Ovary (tissue), 9 donors: ENCODE measurements around the gene CD247. TPM values are rescaled to one million over a fixed set of nuclear protein-coding genes. Genes with fewer than 3 reads are reported as not detected.

Experiments used
- DNase-seq, 5 donors: peaks; one replicate each; pipeline ENCODE4 v3.0.0-alpha.2; 2019 to 2020
- H3K27ac ChIP-seq, 2 donors: fragments of 200-600 bp; one replicate each; pipeline versions ENCODE4 v1.5.1 to v1.8.0; 2019 to 2022
- H3K27me3 ChIP-seq: fragments of 200-600 bp; one replicate; pipeline ENCODE4 v1.8.0; 2022
- H3K36me3 ChIP-seq: fragments of 200-600 bp; sonication (generic); one replicate; pipeline ENCODE4 v1.5.1; 2019
- H3K4me1 ChIP-seq: one replicate; pipeline ENCODE4 v1.8.1; 2013; ENCODE audit warnings: mild to moderate bottlenecking, moderate library complexity; ENCODE audit not compliant: insufficient read depth
- H3K4me3 ChIP-seq: fragments of 200-600 bp; sonication (generic); one replicate; pipeline ENCODE4 v1.5.1; 2017
- H3K9me3 ChIP-seq, 2 donors: fragments of 200-600 bp in 1 of 2; sonication (generic) in 1 of 2; one replicate each; pipeline versions ENCODE4 v1.5.1 to v1.8.1; 2013 to 2019; ENCODE audit warnings: mild to moderate bottlenecking in 1 of 2, moderate library complexity in 1 of 2
- EP300 ChIP-seq: sonication (generic); formaldehyde crosslinking; IDR thresholded peaks from one replicate; pipeline ENCODE4 v1.6.1; 2017; ENCODE audit warnings: antibody characterized with exemption
- POLR2A ChIP-seq: fragments of 450-650 bp; IDR thresholded peaks from one replicate; pipeline ENCODE4 v1.6.1; 2017; ENCODE audit warnings: antibody characterized with exemption, mild to moderate bottlenecking, moderate library complexity
- WGBS, 3 donors: extraction: QIAGEN DNeasy Blood & Tissue Kit in 1 of 3; methylation state at CpG; one replicate each; pipeline versions ENCODE4 v1.1.5 to v1.1.7; 2013 to 2017; 5-methylcytosine and 5-hydroxymethylcytosine counted together
- intact Hi-C, 4 donors: fragments of 100-400 bp; cut with DNase I; formaldehyde crosslinking; loops; one replicate each; pipeline versions ENCODE4 v1.11.0 to v1.15.1; 2022 to 2023
- polyA plus RNA-seq, 2 donors: library from polyadenylated mRNA; stranded (reverse); fragments of 200-250 nt in 1 of 2; fragments of 350-450 nt in 1 of 2; fragmentation: Illumina TruSeq in 1 of 2; extraction: RNeasy Lipid Tissue Mini Kit (QIAGEN cat#74804) in 1 of 2; gene quantifications; one replicate each; pipeline ENCODE4 v1.2.3, GENCODE V29; 2013 to 2014
- total RNA-seq, 7 donors: library from RNA; depleted of rRNA in 2 of 7; stranded (reverse); fragments of >200 nt in 2 of 7; fragmentation: NEBNext Ultra II Directional in 3 of 7; extraction: Animal tissue kit (Norgen Biotek cat#: 25700) in 3 of 7; gene quantifications; one replicate each; pipeline versions ENCODE4 v1.1.0 to v1.2.4, GENCODE V29; 2016 to 2023
- TF ChIP-seq, protein P1 (sequence below), 3 donors: fragments of 450-650 bp in 2 of 3; fragments of 200-600 bp in 1 of 3; IDR thresholded peaks; one replicate each; pipeline versions ENCODE4 v1.5.1 to v1.8.0; 2016 to 2022; ENCODE audit warnings: antibody characterized with exemption in 3 of 3, mild to moderate bottlenecking in 1 of 3
- donor health status: DM: no; HTN: no; CAD: no; lungs with moderate emphysema.
- donor health status: DM: no; HTN: no; CAD: no.
- donor health status: Bipolar disorder and iron deficiency.
- donor health status: DM: yes; HTN: yes; CAD: no.
- donor health status: DM: no; HTN: no; CAD: no.
- donor health status: DM: yes; HTN: yes; CAD: no.

Gene CD247
- total and polyA plus RNA-seq, 9 donors = 0.32 to 3.3 (median 0.47) TPM

DNA sequence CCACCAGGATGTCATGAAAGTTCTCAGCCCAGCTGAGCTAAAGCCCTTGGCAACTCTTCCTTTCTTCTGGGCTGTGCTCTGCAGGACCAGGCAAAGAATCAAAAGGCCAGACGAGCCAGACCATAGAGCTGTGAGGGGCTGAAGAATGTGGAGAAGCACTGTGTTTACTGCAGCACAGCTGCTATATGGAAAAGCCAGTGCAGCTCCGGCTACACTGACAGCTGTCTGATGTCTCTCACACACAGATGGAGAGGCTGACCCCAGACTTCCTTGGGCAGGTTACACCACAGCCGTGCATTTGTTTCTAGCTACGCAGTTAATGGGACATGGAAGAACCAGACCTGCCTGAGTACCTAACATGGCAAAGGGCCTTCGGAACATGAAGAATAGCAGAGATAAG lies 40.3 kb downstream of the CD247 start:
- TF ChIP-seq, protein P1, sequence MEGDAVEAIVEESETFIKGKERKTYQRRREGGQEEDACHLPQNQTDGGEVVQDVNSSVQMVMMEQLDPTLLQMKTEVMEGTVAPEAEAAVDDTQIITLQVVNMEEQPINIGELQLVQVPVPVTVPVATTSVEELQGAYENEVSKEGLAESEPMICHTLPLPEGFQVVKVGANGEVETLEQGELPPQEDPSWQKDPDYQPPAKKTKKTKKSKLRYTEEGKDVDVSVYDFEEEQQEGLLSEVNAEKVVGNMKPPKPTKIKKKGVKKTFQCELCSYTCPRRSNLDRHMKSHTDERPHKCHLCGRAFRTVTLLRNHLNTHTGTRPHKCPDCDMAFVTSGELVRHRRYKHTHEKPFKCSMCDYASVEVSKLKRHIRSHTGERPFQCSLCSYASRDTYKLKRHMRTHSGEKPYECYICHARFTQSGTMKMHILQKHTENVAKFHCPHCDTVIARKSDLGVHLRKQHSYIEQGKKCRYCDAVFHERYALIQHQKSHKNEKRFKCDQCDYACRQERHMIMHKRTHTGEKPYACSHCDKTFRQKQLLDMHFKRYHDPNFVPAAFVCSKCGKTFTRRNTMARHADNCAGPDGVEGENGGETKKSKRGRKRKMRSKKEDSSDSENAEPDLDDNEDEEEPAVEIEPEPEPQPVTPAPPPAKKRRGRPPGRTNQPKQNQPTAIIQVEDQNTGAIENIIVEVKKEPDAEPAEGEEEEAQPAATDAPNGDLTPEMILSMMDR (IDR thresholded peaks at IDR 0.05) = no peak
- no peak for TF ChIP-seq EP300
- no peak for TF ChIP-seq POLR2A
- WGBS, 3 donors = 27 to 50% (median 37%) methylated on average over 5 of the region's 5 CpGs
- Histone ChIP-seq H3K27me3 (no peaks in the 10 kb centered on the region), H3K4me3 (no peak overlapping the region), H3K27ac (no peak overlapping the region), H3K4me1 (no peaks in the 10 kb centered on the region), H3K9me3 (no peaks in the 10 kb centered on the region), H3K36me3 (no peaks in the 10 kb centered on the region)
- DNase-seq = no peak
- intact Hi-C loops = no loop called here

DNA sequence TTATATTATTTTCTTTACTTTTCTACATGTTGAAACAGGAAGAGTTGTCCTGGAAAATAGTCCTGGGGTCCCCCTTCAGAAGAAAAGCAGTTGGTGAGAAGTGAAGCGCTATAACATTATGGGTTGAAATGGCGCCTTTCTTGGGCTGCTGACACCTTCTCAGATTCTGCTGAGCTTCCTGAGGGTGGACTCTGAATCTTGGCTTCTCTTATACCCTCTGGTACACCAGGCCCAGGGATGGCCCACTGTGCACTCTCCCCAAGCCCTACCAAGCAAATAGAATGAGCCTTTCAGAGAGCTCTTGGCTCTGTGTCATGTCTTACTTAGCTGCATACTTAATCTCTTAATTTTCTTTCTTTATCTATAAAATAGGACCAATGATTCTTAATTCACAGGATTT lies 42.3 kb downstream of the CD247 start:
- Histone ChIP-seq H3K4me1 (no peaks in the 10 kb centered on the region), H3K27me3 (no peaks in the 10 kb centered on the region), H3K36me3 (no peaks in the 10 kb centered on the region), H3K9me3 (no peaks in the 10 kb centered on the region), H3K4me3 (no peak overlapping the region), H3K27ac (no peak overlapping the region)
- DNase-seq = no peak
- TF ChIP-seq, protein P1 (IDR thresholded peaks at IDR 0.05) = no peak
- no peak for TF ChIP-seq POLR2A
- TF ChIP-seq EP300 = no peak
- 97 to 99% (median 98%) methylated on average over 2 of the region's 2 CpGs for WGBS, 3 donors
- intact Hi-C loops = no loop called here

DNA sequence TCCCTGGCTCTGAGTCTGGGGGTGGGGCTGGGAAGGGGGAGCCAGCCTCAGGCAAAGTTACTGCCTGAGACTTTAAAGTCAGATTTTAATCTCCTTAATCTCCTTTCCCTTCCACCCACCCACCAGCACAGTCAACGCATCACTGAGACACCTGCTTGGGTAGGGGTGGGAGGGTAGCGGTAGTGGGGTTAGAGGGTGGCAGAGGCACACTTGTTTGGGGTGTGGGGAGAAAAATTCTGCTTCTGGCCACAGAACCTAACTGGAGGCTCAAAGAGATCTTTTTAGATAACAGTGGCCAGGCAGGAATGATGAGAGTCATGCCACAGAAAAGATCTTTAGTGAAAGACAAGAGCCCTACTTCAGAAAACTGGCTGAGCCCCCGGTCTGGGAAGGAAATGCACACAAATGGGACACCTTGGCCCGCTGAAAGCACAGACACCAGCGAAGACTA lies 44.1 kb downstream of the CD247 start:
- H3K9me3 ChIP-seq = no peaks in the 10 kb centered on the region
- H3K4me3 ChIP-seq = no peak overlapping the region
- TF ChIP-seq, protein P1 (IDR thresholded peaks at IDR 0.05) = no peak
- TF ChIP-seq EP300 = no peak
- TF ChIP-seq POLR2A = no peak
- no peaks in the 10 kb centered on the region for H3K36me3 ChIP-seq
- no peak overlapping the region for H3K27ac ChIP-seq
- no peak for DNase-seq
- H3K4me1 ChIP-seq = no peaks in the 10 kb centered on the region
- 85 to 86% (median 86%) methylated on average over 5 of the region's 5 CpGs for WGBS, 3 donors
- H3K27me3 ChIP-seq = no peaks in the 10 kb centered on the region
- intact Hi-C loops = loop anchor here in 1 of 4 donors (2.0 kb wide), 1 partner anchor 19 kb away; no protein-coding TSS in a partner anchor

DNA sequence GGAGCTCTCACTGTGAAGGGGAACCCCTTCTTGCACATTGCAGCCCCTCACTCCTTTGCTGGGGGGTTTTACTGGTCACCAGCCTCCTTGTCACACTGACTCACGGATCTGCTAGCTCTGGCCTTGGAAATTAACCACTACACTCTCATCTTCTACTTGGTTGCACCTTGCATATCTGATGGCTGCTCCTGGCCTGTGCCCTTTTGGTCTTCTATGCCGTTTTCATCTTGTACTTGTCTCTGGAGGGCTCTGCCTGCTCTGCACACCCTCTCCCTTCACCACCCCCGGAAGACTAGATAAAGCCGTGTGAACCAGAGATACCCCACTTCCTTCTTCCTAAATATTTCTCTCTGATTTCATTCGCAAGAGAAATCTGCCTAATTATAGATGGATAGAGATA lies 44.6 kb downstream of the CD247 start:
- H3K36me3 ChIP-seq = no peaks in the 10 kb centered on the region
- intact Hi-C loops = loop anchor here in 1 of 4 donors (2.0 kb wide), 1 partner anchor 19 kb away; no protein-coding TSS in a partner anchor
- TF ChIP-seq, protein P1 (IDR thresholded peaks at IDR 0.05) = no peak
- TF ChIP-seq POLR2A = no peak
- no peak for TF ChIP-seq EP300
- no peaks in the 10 kb centered on the region for H3K27me3 ChIP-seq
- no peaks in the 10 kb centered on the region for H3K4me1 ChIP-seq
- H3K4me3 ChIP-seq = no peak overlapping the region
- no peaks in the 10 kb centered on the region for H3K9me3 ChIP-seq
- DNase-seq = no peak
- no peak overlapping the region for H3K27ac ChIP-seq
- WGBS, 3 donors = 26 to 43% (median 39%) methylated on average over 5 of the region's 5 CpGs
